HG03045 (cell line): ENCODE data around the gene DIS3L2.
"Not testable (repeated sequence)": the region's sequence is repeated elsewhere in the genome, so short reads cannot be mapped to it uniquely, and the experiment has no call there.

Source experiments
- ATAC-seq: cut with Tn5 transposase; IDR thresholded peaks from one replicate; pipeline ENCODE4 v1.9.1; 2021; ENCODE audit warnings: mild to moderate bottlenecking, moderate library complexity; ENCODE audit not compliant: unreplicated experiment

The DIS3L2 gene

DNA sequence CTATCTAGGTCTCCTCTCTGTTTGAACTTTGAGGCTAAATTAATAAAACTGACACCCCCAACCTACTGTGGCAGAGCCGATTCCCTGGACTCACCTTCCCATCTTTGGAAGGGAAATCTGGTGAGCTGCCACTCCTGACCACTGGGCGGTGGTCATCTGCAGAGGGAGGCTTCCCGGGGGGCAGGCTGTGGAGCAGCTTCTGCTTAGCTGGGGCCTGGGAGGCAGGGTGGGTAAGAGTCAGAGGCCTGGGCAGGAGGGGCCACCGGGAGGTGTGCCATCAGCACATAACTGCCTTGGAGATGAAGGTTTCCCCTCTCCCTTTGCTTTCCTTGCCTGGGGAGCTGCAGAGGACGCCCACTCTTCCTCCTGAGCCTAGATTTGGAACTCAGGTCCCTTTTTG is 33.0 kb upstream of the DIS3L2 start:
- ATAC-seq = no peak

DNA sequence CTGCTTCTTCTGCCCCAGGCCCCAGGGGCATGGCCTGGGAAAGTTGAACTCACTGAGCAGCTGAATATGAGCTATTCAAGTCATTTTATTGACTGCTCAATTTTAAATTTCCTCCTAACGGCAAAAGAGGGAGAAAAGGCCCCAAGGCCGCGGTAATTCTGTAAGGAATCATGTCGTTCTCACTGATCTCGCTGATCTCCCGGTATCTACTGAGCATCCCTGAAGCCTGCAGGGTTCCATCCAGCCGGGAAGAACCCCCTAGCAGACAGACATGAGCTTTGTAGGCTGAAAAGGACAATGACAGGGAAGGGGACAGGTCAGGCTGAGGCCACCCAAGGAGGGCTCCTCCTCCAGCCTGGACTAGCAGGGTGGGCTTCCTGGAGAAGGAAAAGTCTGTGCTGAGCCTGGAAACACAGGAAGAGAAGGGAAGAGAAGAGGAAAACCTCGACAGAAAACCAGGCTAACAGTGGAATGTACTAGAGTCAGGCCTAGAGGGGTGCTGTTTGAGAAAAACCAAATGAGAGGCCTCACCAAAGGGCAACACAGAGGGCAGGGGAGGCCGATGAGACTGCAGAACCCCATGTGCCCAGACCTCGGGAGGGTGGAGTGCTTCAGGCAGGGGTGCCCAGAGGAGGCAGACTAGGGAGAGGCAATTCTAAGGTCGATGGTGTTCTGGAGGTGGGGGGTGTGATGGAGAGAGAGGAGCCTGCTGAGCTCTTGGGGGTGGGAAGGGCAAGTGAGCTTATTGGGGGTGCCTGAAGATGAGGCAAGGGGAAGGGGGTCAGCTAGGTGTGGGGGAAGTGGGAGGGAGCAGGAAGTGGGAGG is 32.4 kb upstream of the DIS3L2 start:
- no peak for ATAC-seq

GRCh38 chr2:231929961-231930592 is 31.4 kb upstream of the DIS3L2 start:
- ATAC-seq = no peak

- no peak for ATAC-seq
These were observed 30.8 kb upstream of the DIS3L2 start for GRCh38 chr2:231930593-231931281.

GRCh38 chr2:231931481-231931915 is 30.0 kb upstream of the DIS3L2 start:
- no peak for ATAC-seq

GRCh38 chr2:231932711-231932970 is 28.9 kb upstream of the DIS3L2 start:
- no peak for ATAC-seq

DNA sequence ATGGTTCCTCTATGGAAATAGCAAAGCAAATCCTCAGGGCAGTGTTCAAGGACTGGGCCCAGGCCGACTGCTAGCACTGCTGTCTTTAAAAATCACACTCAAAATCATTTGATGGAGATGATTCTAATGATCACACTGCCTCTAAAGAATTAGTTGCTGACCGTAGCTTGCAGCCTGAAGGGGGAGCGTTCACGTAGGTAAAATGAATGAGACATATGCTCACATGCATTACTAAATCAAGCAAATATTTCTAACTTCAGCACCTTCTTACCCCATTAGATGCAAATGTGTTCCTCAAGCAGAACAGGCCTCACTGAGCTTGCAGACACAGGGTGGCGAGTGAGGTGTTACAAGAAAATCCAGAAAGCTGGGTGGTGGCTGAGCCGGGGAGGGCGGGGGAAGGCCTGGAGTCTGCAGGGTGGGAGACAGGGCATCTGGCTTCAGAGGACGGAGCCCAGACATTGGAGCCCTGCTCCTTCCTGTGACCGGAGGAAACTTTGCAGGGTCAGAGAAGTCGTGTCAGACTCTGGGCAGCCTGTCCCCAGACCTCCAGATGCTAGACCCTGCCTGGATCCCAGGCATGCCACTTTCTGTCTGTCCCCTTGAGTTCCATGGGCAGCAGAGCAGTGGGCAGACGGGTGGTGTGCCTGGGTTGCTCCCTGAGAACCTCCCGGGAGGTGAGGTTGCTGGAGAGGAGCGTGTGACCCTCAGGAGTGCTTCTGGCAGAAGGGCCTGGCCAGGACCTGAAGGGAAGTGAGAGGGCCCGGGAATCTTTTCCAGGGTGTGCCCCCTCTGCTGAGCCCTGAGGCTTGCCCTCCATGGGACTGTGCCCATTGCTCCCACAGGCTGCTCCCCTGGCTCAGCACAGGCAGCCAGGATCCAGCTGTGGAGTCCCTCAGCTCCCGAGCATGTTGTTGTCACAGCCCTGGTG is 28.3 kb upstream of the DIS3L2 start:
- no peak for ATAC-seq

- no peak for ATAC-seq
These were observed 27.6 kb upstream of the DIS3L2 start for GRCh38 chr2:231933916-231934401.

- no peak for ATAC-seq
These were observed 26.9 kb upstream of the DIS3L2 start for GRCh38 chr2:231934441-231935206.

- ATAC-seq = no peak
These were observed 26.3 kb upstream of the DIS3L2 start for GRCh38 chr2:231935207-231935524.

DNA sequence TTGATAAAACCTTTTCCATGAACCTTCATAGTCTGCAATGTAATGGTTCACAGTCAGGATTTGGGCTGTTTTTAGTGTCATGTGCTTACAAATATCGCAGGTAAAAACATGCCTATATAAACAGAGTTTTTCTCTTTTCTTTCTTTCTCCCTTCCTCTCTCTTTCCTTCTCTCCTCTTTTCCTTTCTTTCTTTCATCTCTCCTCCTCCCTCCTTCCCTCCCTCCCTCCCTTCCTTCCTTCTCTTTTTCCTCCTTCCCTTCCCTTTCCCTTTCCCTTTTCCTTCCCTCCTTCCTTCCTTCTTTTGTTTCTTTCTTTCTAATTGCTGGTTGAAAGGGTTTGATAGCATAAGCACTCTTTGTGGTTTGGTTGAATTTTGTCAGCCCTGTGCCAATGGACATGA is 25.7 kb upstream of the DIS3L2 start:
- no peak for ATAC-seq

GRCh38 chr2:231936491-231936890 is 25.0 kb upstream of the DIS3L2 start:
- ATAC-seq = no peak

- no peak for ATAC-seq
These were observed 24.5 kb upstream of the DIS3L2 start for GRCh38 chr2:231937057-231937456.

- ATAC-seq = no peak
These were observed 22.5 kb upstream of the DIS3L2 start for GRCh38 chr2:231939022-231939421.

DNA sequence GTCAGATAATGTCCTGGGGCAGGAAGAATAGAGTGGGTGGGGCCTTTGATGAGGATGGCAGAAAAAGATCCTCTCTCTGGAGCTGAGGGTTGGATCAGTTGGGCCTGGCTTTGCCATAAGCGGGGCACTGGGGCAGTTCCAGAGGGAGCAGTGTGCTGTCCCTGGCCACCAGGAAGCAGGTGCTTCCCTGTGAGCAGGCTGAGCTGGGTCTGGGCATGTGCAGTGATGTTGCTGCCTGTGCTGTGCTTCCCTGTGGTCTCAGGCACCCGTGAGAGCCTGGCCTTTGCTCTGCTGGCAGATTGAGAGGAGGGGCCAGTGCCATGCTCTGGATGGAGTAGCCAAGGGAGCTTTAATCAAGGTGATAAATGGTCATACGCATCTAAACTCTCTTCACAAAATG is 20.7 kb upstream of the DIS3L2 start:
- ATAC-seq = no peak

GRCh38 chr2:231941673-231942072 is 19.8 kb upstream of the DIS3L2 start:
- ATAC-seq = no peak

- no peak for ATAC-seq
These were observed 19.3 kb upstream of the DIS3L2 start for GRCh38 chr2:231942180-231942579.

DNA sequence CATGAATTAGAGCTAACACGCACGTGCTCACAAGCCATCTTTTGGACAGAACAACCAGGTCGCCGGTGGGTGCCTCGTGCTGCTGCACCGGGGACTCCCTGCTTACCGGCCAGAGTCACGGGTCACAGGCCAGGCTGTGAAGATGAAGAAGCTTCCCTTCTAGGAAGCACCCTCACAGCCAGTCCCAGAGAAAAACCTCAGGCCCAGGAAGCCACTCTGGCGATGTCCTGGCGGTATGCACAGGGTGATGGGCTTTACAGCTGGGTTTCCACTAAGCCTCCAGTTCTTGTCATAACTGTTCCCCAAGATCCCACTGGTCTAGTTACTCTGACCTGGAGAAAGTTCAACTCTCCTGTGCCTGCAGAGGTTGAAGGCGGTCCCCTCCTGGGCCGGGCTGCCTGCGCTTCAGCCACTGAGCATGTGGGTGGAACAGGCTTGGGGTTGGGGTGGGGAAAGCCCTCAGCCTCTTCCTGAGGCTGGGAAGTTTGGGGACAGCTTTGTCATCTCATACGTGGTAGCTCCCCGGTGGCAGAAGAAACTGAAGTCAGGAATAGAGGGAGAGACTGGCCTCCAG is 15.2 kb upstream of the DIS3L2 start:
- ATAC-seq = no peak

GRCh38 chr2:231947112-231947511 is 14.4 kb upstream of the DIS3L2 start:
- ATAC-seq = not testable (repeated sequence)

- ATAC-seq = no peak
These were observed 13.8 kb upstream of the DIS3L2 start for GRCh38 chr2:231947694-231948093.
